SH-SY5Y (cell line): Measurements from ENCODE around the gene BAX.

Source experiments
- GATA2 ChIP-seq: IDR thresholded peaks from 2 replicates; pipeline ENCODE4 v1.6.1; 2011; ENCODE audit warnings: mild to moderate bottlenecking, low read depth, low read length
- GATA3 ChIP-seq: IDR thresholded peaks from 2 replicates; pipeline ENCODE4 v1.6.1; 2011; ENCODE audit warnings: low read depth, mild to moderate bottlenecking, low read length, moderate library complexity

DNA sequence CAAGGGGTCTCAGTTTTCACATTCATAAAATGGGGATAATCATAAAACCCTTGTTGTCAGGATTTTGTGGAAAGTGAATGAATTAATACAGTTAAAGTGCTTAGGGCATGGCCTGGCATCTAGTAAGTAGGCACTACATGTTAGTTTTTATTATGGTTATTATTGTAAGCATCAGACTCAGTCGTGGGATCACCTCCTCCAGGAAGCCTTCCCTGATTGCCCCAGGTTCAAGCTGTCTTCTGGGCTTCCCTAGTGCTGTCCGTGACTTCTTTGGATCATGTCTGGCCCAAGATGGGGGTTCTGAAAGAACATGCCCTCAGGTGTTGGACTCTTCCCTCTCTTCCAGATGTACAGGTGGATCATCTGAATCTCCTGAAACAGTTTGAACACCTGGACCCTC is 43.9 kb upstream of the BAX start:
- TF ChIP-seq GATA3 (no peak), GATA2 (no peak)
